Pancreas (tissue), 10 donors: ENCODE data around the gene ARRDC5. TPM values are rescaled to one million over a fixed set of nuclear protein-coding genes. Genes with fewer than 3 reads are reported as not detected.
A peak's percentile ranks its signal among the peaks of the same experiment; 100 is the strongest.
"Not testable (repeated sequence)": the region's sequence is repeated elsewhere in the genome, so short reads cannot be mapped to it uniquely, and the experiment has no call there.

Source experiments
- ATAC-seq, 4 donors: fragments of 200-7000 bp; cut with Tn5 transposase; one replicate each; pipeline versions ENCODE4 v1.8.0 to v1.9.1; 2020; ENCODE audit warnings: mild to moderate bottlenecking in 4 of 4, moderate library complexity in 4 of 4
- DNase-seq, 6 donors: peaks; one replicate each; pipeline ENCODE4 v3.0.0-alpha.2; 2020
- FAIRE-seq: peaks from 2 replicates; lab custom pipeline; 2012; peaks lifted over from hg19 to GRCh38; lab: Jason Lieb, UNC
- H3K27ac ChIP-seq, 4 donors: fragments of 200-600 bp; sonication (generic); 1 replicate in 3 of 4; 2 replicates in 1 of 4; pipeline versions ENCODE4 v1.5.0 to v1.8.0; 2020
- H3K27me3 ChIP-seq, 4 donors: fragments of 200-600 bp; one replicate each; pipeline ENCODE4 v1.8.0; 2021
- H3K36me3 ChIP-seq, 3 donors: fragments of 200-600 bp; sonication (generic) in 1 of 3; one replicate each; pipeline versions ENCODE4 v1.5.0 to v1.8.0; 2020 to 2021
- H3K4me1 ChIP-seq, 3 donors: fragments of 200-600 bp; one replicate each; pipeline ENCODE4 v1.8.0; 2021
- H3K4me3 ChIP-seq, 4 donors: fragments of 200-600 bp; sonication (generic) in 2 of 4; one replicate each; pipeline versions ENCODE4 v1.5.0 to v1.8.0; 2020 to 2021
- H3K9me3 ChIP-seq, 4 donors: fragments of 200-600 bp; one replicate each; pipeline ENCODE4 v1.8.0; 2021
- WGBS, 2 donors: extraction: QIAGEN DNeasy Blood & Tissue Kit; methylation state at CpG; one replicate each; pipeline ENCODE4 v1.1.7; 2013; 5-methylcytosine and 5-hydroxymethylcytosine counted together
- intact Hi-C, 3 donors: fragments of 100-400 bp; cut with DNase I; formaldehyde crosslinking; loops; one replicate each; pipeline versions ENCODE4 v1.11.1 to v1.14.2; 2022
- polyA plus RNA-seq, 2 donors: library from polyadenylated mRNA; stranded (reverse); fragments of 200-250 nt; gene quantifications; one replicate each; pipeline ENCODE4 v1.2.3, GENCODE V29; 2013
- total RNA-seq, 6 donors: library from RNA; stranded (reverse); fragmentation: NEBNext Ultra II Directional in 4 of 6; extraction: Animal tissue kit (Norgen Biotek cat#: 25700) in 4 of 6; gene quantifications; one replicate each; pipeline versions ENCODE4 v1.2.1 to v1.2.4, GENCODE V29; 2021 to 2023
- TF ChIP-seq, protein P1 (sequence below), 4 donors: fragments of 200-600 bp; sonication (generic) in 3 of 4; IDR thresholded peaks; one replicate each; pipeline versions ENCODE4 v1.5.0 to v1.8.0; 2021; ENCODE audit warnings: antibody characterized with exemption in 4 of 4
- donor health status: healthy with polysubstance abuse.
- donor health status: DM: no; HTN: no; CAD: no; lungs with moderate emphysema.
- donor health status: DM: no; HTN: no; CAD: no.
- donor health status: control.
- donor health status: control.
- donor health status: Bipolar disorder and iron deficiency.
- donor health status: DM: yes; HTN: yes; CAD: no.
- donor health status: DM: no; HTN: no; CAD: no.
- donor health status: DM: no; HTN: no; CAD: no.
- donor health status: DM: yes; HTN: yes; CAD: no.

ARRDC5 gene
- total and polyA plus RNA-seq, 8 donors = 0.09 to 0.15 (median 0.13) TPM; not detected in 4

GRCh38 chr19:4896372-4896771 lies 6.3 kb downstream of the ARRDC5 start:
- H3K27ac ChIP-seq = no peak overlapping the region
- TF ChIP-seq, protein P1, sequence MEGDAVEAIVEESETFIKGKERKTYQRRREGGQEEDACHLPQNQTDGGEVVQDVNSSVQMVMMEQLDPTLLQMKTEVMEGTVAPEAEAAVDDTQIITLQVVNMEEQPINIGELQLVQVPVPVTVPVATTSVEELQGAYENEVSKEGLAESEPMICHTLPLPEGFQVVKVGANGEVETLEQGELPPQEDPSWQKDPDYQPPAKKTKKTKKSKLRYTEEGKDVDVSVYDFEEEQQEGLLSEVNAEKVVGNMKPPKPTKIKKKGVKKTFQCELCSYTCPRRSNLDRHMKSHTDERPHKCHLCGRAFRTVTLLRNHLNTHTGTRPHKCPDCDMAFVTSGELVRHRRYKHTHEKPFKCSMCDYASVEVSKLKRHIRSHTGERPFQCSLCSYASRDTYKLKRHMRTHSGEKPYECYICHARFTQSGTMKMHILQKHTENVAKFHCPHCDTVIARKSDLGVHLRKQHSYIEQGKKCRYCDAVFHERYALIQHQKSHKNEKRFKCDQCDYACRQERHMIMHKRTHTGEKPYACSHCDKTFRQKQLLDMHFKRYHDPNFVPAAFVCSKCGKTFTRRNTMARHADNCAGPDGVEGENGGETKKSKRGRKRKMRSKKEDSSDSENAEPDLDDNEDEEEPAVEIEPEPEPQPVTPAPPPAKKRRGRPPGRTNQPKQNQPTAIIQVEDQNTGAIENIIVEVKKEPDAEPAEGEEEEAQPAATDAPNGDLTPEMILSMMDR (IDR thresholded peaks at IDR 0.05) = no peak
- FAIRE-seq (no peak), ATAC-seq (no peak), DNase-seq (peak in 2 of 6 donors; percentile 44 to 54)
- no peak overlapping the region for H3K4me3 ChIP-seq
- no peaks in the 10 kb centered on the region for H3K36me3 ChIP-seq
- intact Hi-C loops = no loop called here
- peaks cover 0 to 10% (median 0%) of the 10 kb centered on the region in 3 donors for H3K4me1 ChIP-seq
- WGBS, 2 donors = 58 to 68% methylated on average over 3 of the region's 3 CpGs
- no peaks in the 10 kb centered on the region for H3K9me3 ChIP-seq
- H3K27me3 ChIP-seq = no peaks in the 10 kb centered on the region

GRCh38 chr19:4892962-4893361 lies 9.7 kb downstream of the ARRDC5 start:
- FAIRE-seq, H3K9me3 ChIP-seq, H3K4me3 ChIP-seq, DNase-seq, H3K27me3 ChIP-seq, H3K4me1 ChIP-seq, H3K27ac ChIP-seq, ATAC-seq, H3K36me3 ChIP-seq, intact Hi-C loops: not testable (repeated sequence)
- WGBS, 2 donors = 86 to 92% methylated on average over 11 of the region's 11 CpGs

- Histone ChIP-seq H3K4me1 (peaks cover 0 to 10% (median 0%) of the 10 kb centered on the region in 3 donors), H3K4me3 (no peak overlapping the region), H3K27ac (no peak overlapping the region), H3K9me3 (no peaks in the 10 kb centered on the region), H3K36me3 (no peaks in the 10 kb centered on the region), H3K27me3 (no peaks in the 10 kb centered on the region)
- intact Hi-C loops = no loop called here
- TF ChIP-seq, protein P1 (IDR thresholded peaks at IDR 0.05) = no peak
- WGBS, 2 donors = 72 to 75% methylated on average over 22 of the region's 22 CpGs
- no peak for FAIRE-seq
- no peak for ATAC-seq
- no peak for DNase-seq
Measured at GRCh38 chr19:4891066-4891465, 11.6 kb downstream of the ARRDC5 start.

- TF ChIP-seq, protein P1 (IDR thresholded peaks at IDR 0.05) = no peak
- Histone ChIP-seq H3K4me1 (no peaks in the 10 kb centered on the region), H3K27ac (no peak overlapping the region), H3K4me3 (no peak overlapping the region), H3K9me3 (no peaks in the 10 kb centered on the region), H3K27me3 (no peaks in the 10 kb centered on the region), H3K36me3 (no peaks in the 10 kb centered on the region)
- no peak for DNase-seq
- no peak for FAIRE-seq
- no peak for ATAC-seq
- intact Hi-C loops = no loop called here
- 89 to 91% methylated on average over 14 of the region's 14 CpGs for WGBS, 2 donors
Measured at GRCh38 chr19:4889034-4889815, 13.5 kb downstream of the ARRDC5 start.

DNA sequence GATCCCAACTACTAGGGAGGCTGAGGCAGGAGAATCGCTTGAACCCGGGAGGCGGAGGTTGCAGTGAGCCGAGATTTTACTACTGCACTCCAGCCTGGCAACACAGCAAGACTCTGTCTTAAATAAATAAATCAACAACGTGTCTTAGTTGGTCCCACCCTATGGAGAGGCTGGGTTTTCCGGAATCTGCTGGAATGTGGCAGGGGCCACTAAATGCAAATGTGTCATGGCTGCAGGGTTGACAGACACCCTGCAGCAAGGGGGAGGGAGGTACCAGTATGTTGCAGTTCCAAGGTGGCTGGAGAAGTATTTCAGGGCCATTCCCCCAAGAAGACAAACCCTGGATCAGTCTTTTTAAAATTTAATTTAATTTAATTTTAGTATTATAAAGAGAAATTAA lies 14.9 kb downstream of the ARRDC5 start:
- not testable (repeated sequence) for ATAC-seq, DNase-seq
- whole genome bisulfite sequencing, 2 donors = 72 to 96% methylated on average over 3 to 6 of the region's 6 CpGs

DNA sequence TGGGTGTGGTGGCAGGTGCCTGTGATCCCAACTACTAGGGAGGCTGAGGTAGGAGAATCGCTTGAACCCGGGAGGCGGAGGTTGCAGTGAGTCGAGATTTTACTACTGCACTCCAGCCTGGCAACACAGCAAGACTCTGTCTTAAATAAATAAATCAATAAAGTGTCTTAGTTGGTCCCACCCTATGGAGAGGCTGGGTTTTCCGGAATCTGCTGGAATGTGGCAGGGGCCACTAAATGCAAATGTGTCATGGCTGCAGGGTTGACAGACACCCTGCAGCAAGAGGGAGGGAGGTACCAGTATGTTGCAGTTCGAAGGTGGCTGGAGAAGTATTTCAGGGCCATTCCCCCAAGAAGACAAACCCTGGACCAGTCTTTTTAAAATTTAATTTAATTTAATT lies 17.7 kb downstream of the ARRDC5 start:
- H3K4me3 ChIP-seq, H3K36me3 ChIP-seq, H3K27me3 ChIP-seq, intact Hi-C loops, ATAC-seq, H3K4me1 ChIP-seq, FAIRE-seq, H3K27ac ChIP-seq, H3K9me3 ChIP-seq, DNase-seq: not testable (repeated sequence)
- WGBS, 2 donors = 88 to 94% methylated on average over 4 to 5 of the region's 6 CpGs

More for the DNA sequence above, 14.9 kb downstream of the ARRDC5 start:
- intact Hi-C loops, H3K36me3 ChIP-seq, FAIRE-seq, H3K4me1 ChIP-seq, H3K4me3 ChIP-seq, H3K9me3 ChIP-seq, H3K27me3 ChIP-seq, H3K27ac ChIP-seq: not testable (repeated sequence)

- H3K4me1 ChIP-seq, DNase-seq, H3K4me3 ChIP-seq, H3K36me3 ChIP-seq, H3K27ac ChIP-seq, intact Hi-C loops, ATAC-seq, H3K9me3 ChIP-seq, H3K27me3 ChIP-seq, FAIRE-seq: not testable (repeated sequence)
- WGBS, 2 donors = 61 to 68% methylated on average over 6 of the region's 6 CpGs
Measured at GRCh38 chr19:4882874-4883273, 19.8 kb downstream of the ARRDC5 start.
